NCI-H1092 treated with DMSO at 0.1 percent for 48 hours (cell line): ENCODE measurements around the gene MIER1.

Experiments
- DNase-seq: peaks from one replicate; lab custom pipeline; 2025; lab: John Stamatoyannopoulos, UW

MIER1 gene

GRCh38 chr1:66999640-67000400, 75.0 kb downstream of the MIER1 start:
- DNase-seq: no peak

DNA sequence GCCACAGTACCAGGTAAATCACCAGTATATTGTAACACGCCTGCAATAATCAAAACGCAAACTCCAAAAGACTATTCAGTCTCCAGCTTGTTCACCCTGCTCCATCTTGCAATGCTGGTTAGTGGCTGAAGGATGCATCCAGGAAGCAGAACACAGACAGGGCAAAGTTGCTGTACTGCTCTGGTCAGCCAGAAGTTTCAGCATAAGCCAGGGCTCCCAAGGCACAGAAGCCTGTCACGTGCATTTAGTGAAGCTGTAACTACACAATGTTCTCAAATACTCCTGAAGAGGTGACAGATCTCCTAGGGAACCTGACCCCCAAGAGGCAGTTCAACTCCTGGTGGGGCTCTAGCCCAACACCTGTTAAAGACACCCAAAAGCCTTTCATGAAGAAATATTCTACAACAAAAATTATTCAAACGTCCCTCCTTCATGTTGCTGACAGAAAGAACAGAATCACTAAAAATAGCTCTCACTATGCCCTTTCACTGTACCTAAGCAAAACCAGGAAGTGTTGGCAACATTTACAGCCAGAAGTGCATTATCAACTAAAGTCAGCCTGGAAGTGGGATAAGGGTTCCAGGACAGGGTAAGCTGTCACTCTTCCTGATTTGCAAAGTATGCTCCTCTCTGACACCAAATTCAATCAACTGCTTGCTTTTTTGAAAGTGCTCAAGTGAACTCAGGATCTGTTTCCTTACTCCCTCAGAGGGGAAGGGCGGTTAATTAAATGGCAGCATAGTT, 77.1 kb downstream of the MIER1 start:
- DNase-seq: no peak

DNA sequence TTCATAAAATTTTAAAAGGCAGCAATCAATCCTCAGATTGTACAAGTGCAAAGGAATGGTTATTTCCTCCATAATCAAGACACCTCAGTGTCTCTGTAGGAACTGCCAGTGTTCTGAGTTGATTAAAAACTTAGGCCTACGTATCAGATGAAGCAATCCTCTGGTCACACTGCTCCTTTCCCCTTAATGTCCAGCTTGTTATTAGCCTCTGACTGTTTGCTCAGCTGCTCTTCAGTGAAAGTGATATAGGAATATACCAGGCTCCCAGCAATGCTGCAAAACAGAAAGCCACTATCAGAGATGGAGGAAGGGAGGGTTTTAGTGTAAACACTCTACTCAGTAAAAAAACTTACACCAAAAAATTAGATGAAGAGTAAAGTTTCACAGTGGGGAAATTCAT, 79.4 kb downstream of the MIER1 start:
- DNase-seq: peak; percentile 88

DNA sequence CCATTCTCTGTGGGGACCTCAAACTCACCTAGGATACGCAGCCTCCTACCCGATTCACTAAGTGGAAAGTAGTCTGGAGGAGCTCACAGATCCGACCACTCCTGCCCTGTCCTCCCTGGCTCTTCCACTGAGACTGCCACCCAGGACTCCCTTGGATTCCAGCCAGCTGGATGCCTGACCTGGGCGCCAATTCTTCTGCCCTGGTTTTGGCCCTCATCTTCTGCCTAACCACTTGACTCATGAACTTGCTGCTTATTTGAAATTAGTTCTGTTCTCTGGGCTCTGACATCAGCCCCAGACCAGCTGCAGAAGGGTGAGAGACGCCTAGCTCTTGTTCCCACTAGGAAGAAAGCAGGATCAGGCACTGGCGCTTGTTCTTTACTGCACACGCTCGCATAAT, 80.3 kb downstream of the MIER1 start:
- peak; percentile 51 for DNase-seq

- DNase-seq: no peak
Observed at GRCh38 chr1:67009792-67010191, 85.0 kb downstream of the MIER1 start.

GRCh38 chr1:67013573-67013972, 88.8 kb downstream of the MIER1 start:
- DNase-seq: no peak

- DNase-seq: no peak
Observed at GRCh38 chr1:67018574-67018973, 93.8 kb downstream of the MIER1 start.

GRCh38 chr1:67019121-67019520, 94.3 kb downstream of the MIER1 start:
- no peak for DNase-seq

GRCh38 chr1:67019600-67020136, 94.9 kb downstream of the MIER1 start:
- DNase-seq: no peak

GRCh38 chr1:67020304-67020703, 95.5 kb downstream of the MIER1 start:
- DNase-seq: no peak

DNA sequence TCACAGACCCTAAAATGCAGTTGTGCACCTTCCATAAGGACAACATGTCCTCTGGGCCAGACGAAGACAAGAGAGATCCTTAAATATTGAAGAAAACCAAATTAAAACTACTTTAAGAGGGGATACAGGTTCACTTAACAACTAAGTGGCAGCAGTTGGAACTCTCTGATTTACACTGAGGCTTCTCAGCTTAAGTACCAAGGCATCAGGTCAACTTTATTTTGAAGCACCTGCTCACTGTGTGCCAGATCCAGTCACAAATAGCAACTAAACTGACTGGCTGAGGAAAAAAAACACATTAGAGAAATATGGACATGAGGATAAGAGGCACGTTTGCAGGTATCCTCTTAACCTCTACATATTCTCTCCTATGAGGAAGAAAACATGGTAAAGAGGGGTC, 96.0 kb downstream of the MIER1 start:
- DNase-seq: no peak

GRCh38 chr1:67029472-67029871, 104.7 kb downstream of the MIER1 start:
- DNase-seq: no peak

DNA sequence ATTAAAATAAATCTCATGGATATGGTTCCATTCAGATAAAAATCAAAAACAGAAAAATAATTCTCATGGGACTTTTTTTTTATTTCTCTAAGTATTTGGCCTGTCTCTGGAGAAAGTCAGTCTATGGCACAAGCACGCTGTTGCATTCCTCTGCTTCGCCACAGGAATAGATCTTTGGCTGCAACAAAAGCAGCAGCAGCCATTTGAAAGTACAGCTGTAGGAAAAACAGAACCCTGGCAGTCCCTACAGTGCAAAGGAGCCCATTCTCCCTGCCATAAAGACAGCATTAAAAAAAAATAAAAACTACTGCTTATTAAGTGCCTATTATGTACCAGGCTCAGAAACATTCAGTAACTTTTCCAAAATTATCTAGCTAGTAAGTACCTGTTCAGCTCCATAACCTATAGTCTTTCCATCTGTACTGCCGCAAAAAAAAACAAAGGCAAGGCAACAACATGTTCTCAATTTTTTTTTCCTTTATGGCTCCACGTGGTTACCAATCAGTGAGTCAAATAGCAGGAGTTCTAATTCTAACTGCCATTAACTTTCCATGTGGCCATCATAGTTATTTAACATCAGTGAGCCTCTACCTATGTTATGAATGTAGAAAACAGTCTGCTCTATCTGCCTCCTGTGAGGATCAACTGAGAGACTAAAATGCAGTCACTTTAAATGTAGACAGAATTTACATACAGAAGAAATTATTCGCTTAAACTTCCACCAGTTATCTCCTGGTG, 106.5 kb downstream of the MIER1 start:
- no peak for DNase-seq

DNA sequence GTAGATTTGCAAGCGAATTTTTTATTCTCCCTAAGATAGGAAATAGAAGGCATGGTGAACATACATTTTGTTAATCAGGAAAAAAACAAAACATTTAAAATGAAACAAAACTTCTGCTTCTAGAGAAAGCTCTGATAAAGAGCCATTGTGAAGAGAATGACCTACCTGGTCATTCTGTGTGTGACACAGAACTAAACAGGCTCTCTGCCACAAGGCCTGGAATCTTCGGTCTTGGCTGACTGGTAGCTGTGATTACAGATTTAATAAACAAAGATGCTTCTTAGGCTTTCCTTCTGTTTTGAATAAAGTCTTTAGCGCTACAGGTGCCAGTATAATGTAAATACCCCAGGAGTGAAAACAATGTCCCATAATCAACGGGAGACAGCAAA, 107.1 kb downstream of the MIER1 start:
- no peak for DNase-seq
